ENCODE data around the gene LRRC32.

The LRRC32 gene

GRCh38 chr11:76663486-76663810 is 7.1 kb downstream of the LRRC32 start:
- no peak for DNase-seq (ENCODE audit: low read depth)
- no peak for TF ChIP-seq CTCF (conservative IDR thresholded peaks at IDR 0.05; ENCODE audit: low read depth, low read length)
- no peak overlapping the region for H3K4me3 ChIP-seq (ENCODE audit: low read length)

DNA sequence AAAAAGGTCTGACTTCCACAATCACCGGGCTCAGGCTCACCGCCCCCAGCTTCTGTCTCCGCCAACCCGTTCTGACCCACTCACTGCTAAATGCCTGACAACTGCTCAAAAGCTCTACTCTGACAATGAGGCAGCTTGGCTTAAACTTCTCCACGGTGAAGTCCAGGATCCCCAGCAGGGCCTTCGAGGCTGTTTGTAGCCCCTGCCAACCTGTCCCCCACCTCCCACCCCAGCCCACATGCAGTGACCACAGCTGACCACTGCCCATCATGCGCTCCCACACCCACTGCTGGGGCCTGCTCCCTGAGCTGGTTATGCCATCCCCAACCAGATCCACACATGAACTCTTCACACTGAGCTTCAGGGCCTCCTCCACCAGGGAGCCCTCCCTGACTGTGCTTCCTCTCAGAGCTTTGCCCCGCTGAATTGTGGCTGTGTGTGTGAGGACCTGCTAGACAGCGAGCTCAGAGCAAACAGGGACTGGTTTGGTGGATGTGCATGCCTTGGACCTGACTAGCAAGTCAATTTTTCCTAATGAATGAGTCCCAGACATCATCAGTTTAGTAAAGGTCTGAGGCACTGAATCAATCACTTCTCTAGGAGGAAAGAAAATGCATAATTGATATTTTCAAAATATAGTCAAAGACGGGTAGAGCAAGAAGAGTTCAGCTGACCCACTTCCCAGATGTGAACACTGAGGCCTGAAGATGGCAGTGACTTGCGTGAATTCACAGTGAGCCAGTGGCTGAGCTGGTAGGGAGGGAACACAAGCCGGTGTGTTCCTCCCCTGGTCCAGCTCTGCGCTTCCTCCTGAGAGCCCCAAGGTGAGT is 7.7 kb downstream of the LRRC32 start:
- H3K4me3 ChIP-seq (ENCODE audit: low read length), result no peak overlapping the region
- DNase-seq (ENCODE audit: low read depth), result no peak

DNA sequence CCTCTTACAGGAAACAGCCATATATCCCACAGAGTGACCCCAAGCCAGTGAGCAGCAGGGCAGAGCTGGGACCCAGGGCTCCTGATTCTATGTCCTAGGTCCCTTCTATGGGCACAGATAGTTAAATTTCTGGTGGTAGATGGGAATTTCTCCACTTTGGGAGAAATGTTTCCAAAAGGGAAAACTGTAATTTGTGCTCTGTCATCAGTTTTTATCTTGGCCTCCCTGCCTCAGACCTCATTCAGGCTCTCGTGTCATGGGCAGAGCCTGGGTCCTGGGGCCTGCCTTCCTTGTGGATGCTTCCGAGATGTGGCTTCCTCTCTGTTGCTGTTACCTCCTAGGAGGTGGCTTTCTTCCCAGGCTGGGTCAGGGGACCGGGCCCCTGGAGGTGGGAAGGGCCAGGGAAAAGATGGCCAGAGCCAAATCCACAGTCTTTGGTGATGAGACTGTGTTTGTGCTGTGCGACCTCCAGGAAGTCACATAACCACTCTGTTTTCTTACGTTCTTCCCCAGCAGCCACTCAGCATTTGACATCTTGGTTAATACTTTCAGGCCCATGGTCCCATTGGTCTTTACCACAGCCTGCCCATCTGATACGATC is 8.6 kb downstream of the LRRC32 start:
- no peak for DNase-seq (ENCODE audit: low read depth)
- TF ChIP-seq CTCF (conservative IDR thresholded peaks at IDR 0.05; ENCODE audit: low read depth, low read length), result no peak
- no peak overlapping the region for H3K4me3 ChIP-seq (ENCODE audit: low read length)

More for the DNA sequence above, 7.7 kb downstream of the LRRC32 start:
- no peak for TF ChIP-seq CTCF (conservative IDR thresholded peaks at IDR 0.05; ENCODE audit: low read depth, low read length)

DNA sequence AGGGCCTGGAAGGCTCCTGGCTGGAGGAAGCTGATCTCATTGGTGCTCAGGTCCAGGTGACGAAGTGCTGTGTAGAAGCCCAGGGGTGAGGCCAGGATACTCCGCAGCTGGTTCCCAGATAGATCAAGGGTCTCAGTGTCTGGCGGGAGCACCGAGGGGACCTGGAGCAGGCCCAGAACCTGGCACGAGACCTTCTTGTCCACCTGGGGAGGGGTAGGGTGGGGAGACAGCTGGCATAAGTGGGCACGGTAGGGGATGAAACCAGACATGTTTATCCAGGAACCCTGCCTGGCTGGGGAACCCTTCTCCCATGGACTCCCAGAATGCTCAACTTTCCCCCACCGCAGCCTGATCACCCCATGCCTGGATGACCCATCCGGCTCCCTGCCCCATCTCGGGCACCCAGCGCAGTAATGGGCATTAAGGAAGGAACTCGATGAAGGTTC is 9.2 kb downstream of the LRRC32 start:
- H3K4me3 ChIP-seq (ENCODE audit: low read length), result no peak overlapping the region
- no peak for TF ChIP-seq CTCF (conservative IDR thresholded peaks at IDR 0.05; ENCODE audit: low read depth, low read length)
- DNase-seq (ENCODE audit: low read depth), result no peak

DNA sequence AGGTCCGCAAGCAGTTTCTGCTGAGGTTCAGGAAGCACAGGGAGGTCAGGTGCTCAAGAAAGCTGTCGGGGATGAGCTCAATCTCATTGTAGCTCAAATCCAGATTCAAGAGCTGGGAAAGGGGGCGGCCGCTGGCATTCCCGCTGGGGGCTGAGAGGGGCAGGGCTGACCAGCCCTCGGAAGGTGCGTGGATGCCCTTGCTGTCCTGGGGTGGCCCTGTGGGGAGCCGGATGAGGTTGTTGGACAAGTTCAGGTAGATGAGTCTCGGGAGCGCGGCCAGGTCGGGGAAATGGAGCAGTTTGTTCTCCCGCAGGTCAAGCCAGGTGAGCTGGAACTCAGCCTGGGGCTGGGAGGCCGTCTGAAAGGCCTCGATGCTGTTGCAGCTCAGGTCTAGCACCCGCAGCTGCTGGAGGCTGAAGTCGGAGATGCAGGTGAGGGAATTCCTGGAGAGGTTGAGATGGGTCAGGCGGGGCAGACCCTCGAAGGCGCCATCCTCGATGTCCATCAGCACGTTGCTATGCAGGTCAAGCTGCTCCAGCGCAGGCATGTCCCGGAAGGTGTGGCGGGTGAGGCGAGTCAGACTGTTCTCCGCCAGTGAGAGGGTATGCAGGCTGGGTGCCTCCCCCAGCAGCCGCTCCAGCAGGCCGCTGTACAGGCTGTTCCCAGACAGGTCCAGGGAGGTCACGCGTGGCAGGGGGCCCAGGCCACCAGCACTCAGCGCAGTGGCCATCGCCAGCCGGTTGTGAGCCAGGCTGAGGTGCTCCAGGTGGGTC is 9.8 kb downstream of the LRRC32 start:
- H3K4me3 ChIP-seq (ENCODE audit: low read length), result no peak overlapping the region
- no peak for DNase-seq (ENCODE audit: low read depth)
- TF ChIP-seq CTCF (conservative IDR thresholded peaks at IDR 0.05; ENCODE audit: low read depth, low read length), result no peak

DNA sequence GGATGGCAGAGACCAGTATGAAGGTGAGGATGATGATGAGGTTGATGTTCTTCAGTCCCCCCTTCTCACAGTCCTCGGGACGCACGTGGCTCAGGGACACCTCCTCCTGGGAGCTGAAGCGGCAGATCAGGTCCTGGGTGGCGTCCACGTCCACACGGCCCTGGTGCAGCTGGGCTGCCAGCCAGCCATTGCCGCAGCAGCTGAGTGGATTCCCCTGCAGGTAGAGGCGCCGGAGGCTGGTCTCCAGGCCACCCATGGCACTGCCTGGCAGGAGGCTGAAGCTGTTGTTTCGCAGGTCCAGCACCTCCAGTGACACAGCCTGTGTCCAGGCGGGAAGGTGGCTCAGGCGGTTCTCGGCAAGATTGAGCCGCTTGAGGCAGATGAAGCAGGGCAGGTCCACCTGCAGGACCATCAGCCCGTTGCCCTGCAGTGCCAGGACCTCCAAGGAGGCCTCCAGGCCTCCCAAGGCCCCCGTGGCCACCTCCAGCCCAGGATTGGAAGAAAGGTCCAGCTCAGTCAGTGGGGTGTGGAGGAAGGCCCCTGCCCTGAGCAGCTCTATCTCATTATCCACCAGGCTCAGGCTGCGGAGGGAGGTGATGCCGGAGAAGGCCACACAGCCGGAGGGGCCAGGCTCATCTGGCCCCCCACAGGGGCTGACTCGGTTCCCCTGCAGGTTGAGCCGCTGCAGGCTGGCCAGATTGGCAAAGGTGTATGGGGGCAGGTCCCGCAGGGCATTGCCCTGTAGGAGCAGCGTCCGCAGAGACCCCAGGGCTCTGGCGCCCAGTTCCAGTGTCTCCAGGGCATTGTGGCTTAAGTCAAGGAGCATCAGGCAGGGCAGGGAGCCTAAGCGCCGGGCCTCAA is 10.6 kb downstream of the LRRC32 start:
- DNase-seq (ENCODE audit: low read depth), result no peak
- TF ChIP-seq CTCF (conservative IDR thresholded peaks at IDR 0.05; ENCODE audit: low read depth, low read length), result no peak

More for the DNA sequence above, 10.6 kb downstream of the LRRC32 start:
- H3K4me3 ChIP-seq (ENCODE audit: low read length), result no peak overlapping the region
